IPS DF 6.9 (cell line): ENCODE results near the gene IRS1.

ENCODE experiments used
- DNase-seq: peaks from one replicate; pipeline ENCODE4 v3.0.0-alpha.2; 2013; ENCODE audit warnings: low read depth, low spot score
- H3K27ac ChIP-seq: one replicate; pipeline ENCODE4 v1.5.1; 2013; ENCODE audit warnings: low read length, control low read depth
- H3K27me3 ChIP-seq: 2 replicates; pipeline ENCODE4 v1.6.1; 2013; ENCODE audit warnings: mild to moderate bottlenecking, low read length; ENCODE audit not compliant: control insufficient read depth, insufficient read depth
- H3K36me3 ChIP-seq: 2 replicates; pipeline ENCODE4 v1.6.1; 2013; ENCODE audit warnings: low read length; ENCODE audit not compliant: control insufficient read depth, insufficient read depth
- H3K4me1 ChIP-seq: 2 replicates; pipeline ENCODE4 v1.6.1; 2013; ENCODE audit warnings: low read length; ENCODE audit not compliant: control insufficient read depth, insufficient read depth
- H3K4me3 ChIP-seq: 2 replicates; pipeline ENCODE4 v1.5.1; 2013; ENCODE audit warnings: mild to moderate bottlenecking, low read length
- H3K9me3 ChIP-seq: 2 replicates; pipeline ENCODE4 v1.6.1; 2013; ENCODE audit warnings: low read length, inconsistent platforms; ENCODE audit not compliant: control insufficient read depth, insufficient read depth
- WGBS: extraction: QIAGEN DNeasy Blood & Tissue Kit; methylation state at CpG from one replicate; pipeline ENCODE4 v1.1.7; 2013; ENCODE audit warnings: mixed read lengths, missing lambda C conversion rate; ENCODE audit not compliant: insufficient read length, insufficient coverage; 5-methylcytosine and 5-hydroxymethylcytosine counted together

Gene IRS1

DNA sequence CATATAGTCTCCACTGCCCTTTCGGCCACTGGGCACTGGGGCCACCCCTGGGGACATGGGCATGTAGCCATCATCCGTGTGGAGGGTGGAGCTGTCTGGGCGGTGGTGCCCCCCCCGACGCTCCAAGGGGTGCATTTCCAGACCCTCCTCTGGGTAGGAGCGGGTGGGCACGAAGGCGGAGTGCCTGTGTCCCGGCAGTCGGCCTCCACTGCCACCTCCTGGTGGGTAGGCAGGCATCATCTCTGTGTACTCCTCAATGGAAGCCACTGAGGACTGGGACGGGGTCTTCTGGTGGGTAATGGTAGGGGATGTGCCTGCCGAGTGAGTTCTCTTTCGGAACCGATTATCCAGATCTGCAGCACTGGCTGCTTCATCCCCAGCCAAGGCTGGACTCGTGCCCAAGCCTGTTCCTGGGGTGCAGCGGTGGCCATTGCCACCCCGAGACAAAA is 2.8 kb downstream of the IRS1 start:
- no peak for DNase-seq
- no peak overlapping the region for H3K4me3 ChIP-seq
- no peaks in the 10 kb centered on the region for H3K27me3 ChIP-seq
- peaks cover 8% of the 10 kb centered on the region for H3K36me3 ChIP-seq
- peaks cover 11% of the 10 kb centered on the region for H3K4me1 ChIP-seq
- WGBS = no CpG with 5 or more reads among the region's 17 CpGs
- no peak overlapping the region for H3K27ac ChIP-seq
- H3K9me3 ChIP-seq = no peaks in the 10 kb centered on the region

- peaks cover 8% of the 10 kb centered on the region for H3K36me3 ChIP-seq
- no peak overlapping the region for H3K27ac ChIP-seq
- WGBS = no CpG with 5 or more reads among the region's 25 CpGs
- no peaks in the 10 kb centered on the region for H3K9me3 ChIP-seq
- H3K4me1 ChIP-seq = peaks cover 11% of the 10 kb centered on the region
- no peaks in the 10 kb centered on the region for H3K27me3 ChIP-seq
- H3K4me3 ChIP-seq = no peak overlapping the region
- DNase-seq = no peak
Measured at GRCh38 chr2:226796012-226796839, 3.4 kb downstream of the IRS1 start.

GRCh38 chr2:226795281-226796011 is 4.2 kb downstream of the IRS1 start:
- Histone ChIP-seq H3K27ac (no peak overlapping the region), H3K4me3 (no peak overlapping the region)
- WGBS = no CpG with 5 or more reads among the region's 26 CpGs

GRCh38 chr2:226794751-226795171 is 4.9 kb downstream of the IRS1 start:
- Histone ChIP-seq H3K27me3 (no peaks in the 10 kb centered on the region), H3K4me3 (no peak overlapping the region), H3K36me3 (peaks cover 8% of the 10 kb centered on the region), H3K27ac (no peak overlapping the region), H3K9me3 (no peaks in the 10 kb centered on the region), H3K4me1 (peaks cover 9% of the 10 kb centered on the region)
- DNase-seq = no peak
- WGBS = no CpG with 5 or more reads among the region's 9 CpGs

More at GRCh38 chr2:226795281-226796011, 4.2 kb downstream of the IRS1 start:
- peaks cover 11% of the 10 kb centered on the region for H3K4me1 ChIP-seq
- no peaks in the 10 kb centered on the region for H3K27me3 ChIP-seq
- peaks cover 8% of the 10 kb centered on the region for H3K36me3 ChIP-seq
- no peaks in the 10 kb centered on the region for H3K9me3 ChIP-seq
- DNase-seq = no peak

GRCh38 chr2:226794196-226794661 is 5.4 kb downstream of the IRS1 start:
- Histone ChIP-seq H3K4me1 (peaks cover 10% of the 10 kb centered on the region), H3K27me3 (no peaks in the 10 kb centered on the region), H3K27ac (no peak overlapping the region), H3K9me3 (no peaks in the 10 kb centered on the region), H3K36me3 (peaks cover 8% of the 10 kb centered on the region), H3K4me3 (no peak overlapping the region)
- WGBS = no CpG with 5 or more reads among the region's 4 CpGs
- DNase-seq = no peak

DNA sequence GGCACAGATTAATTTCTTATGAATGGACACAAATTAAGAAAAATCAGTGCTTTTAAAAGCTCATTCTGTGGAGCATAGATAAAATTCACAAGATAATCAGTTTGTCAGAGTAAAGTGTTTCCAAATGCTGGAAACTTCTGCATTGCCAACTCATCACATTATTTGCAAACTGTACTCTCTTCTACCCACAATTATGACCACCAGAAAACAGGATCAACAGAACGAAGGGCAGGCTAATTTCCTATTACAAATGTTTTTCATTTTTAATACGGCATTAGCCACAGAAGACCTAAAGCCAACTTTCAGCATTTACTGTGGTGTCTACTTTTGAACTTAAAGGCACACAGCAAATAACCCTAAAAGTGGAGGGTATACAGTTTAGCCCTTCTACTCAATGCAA is 6.0 kb downstream of the IRS1 start:
- DNase-seq = no peak
- Histone ChIP-seq H3K4me3 (no peak overlapping the region), H3K27me3 (no peaks in the 10 kb centered on the region), H3K4me1 (peaks cover 10% of the 10 kb centered on the region), H3K27ac (no peak overlapping the region), H3K9me3 (no peaks in the 10 kb centered on the region), H3K36me3 (peaks cover 8% of the 10 kb centered on the region)
- WGBS = no CpG with 5 or more reads among the region's 2 CpGs

DNA sequence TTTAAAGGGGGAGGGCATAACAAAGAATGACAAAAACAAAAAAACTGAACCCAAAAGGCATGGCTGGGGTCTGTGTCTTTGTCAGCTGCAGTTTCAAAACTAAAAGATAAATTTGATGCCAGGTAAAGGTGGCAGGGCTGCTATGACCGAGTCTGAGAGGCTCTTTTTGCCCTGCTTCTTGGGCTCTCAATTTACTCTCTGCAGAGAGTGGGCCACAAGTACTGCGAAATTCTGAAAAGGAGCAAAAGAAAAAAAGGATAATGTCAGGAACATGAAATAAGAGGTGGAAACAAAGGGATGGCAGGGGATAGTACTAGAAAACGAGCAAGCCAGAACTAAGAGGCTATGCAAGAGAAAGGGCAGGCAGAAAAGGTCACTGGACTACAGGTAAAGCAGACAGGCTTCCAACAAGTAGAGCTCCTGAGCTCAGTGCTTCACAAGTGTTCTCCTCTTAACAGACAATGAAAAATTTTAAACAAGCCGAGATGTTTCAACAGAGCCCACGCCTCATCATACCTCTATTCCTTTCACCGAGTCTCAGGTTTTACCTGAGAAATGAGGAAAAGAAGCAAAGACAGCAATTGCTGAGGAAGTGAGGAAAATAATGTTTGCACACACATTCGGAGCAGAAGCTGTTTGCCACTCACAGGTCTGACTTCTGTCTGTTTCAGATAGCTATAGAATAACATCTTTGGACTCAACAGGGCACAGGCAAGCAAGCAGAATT is 7.3 kb downstream of the IRS1 start:
- H3K27ac ChIP-seq = no peak overlapping the region
- DNase-seq = no peak

DNA sequence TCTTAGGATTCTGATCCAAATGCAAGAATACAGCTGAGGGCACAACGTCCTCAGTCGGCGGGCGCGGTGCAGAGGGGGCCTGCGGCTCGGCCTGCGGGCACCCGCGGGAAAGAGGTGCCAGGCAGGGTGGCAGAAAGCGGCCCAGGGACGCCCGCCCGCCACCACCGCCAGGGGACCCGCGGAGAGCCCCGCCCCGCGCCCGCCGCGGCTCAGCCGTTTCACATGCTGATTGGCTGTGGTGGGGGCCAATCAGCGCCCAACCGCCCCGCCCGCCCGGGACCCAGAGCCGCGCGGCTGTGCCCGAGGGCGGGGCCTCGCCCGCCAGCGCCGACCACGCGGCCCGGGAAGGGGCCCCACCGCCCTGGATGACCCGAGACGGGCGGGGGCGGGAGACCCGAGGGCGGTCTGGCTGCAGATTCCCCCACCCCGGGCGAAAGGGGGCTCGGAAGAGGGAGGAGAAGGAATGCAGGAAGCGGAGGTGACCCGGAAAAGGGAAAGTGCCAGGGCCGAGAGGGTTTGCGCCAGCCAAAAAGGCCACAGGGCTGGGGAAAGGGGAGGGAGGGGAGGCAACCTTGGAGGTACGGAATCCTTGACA is 8.0 kb downstream of the IRS1 start:
- Histone ChIP-seq H3K27ac (no peak overlapping the region), H3K27me3 (no peaks in the 10 kb centered on the region), H3K4me1 (peaks cover 8% of the 10 kb centered on the region), H3K9me3 (no peaks in the 10 kb centered on the region), H3K4me3 (peak overlapping the region; percentile 51; the same call in 1 of the 2 replicates), H3K36me3 (peaks cover 1% of the 10 kb centered on the region)
- no CpG with 5 or more reads among the region's 56 CpGs for WGBS
- DNase-seq = no peak

More for the DNA sequence above, 7.3 kb downstream of the IRS1 start:
- no peaks in the 10 kb centered on the region for H3K27me3 ChIP-seq
- WGBS = no CpG with 5 or more reads among the region's 7 CpGs
- H3K9me3 ChIP-seq = no peaks in the 10 kb centered on the region
- H3K4me3 ChIP-seq = peak overlapping the region; percentile 37; the same call in 1 of the 2 replicates
- H3K4me1 ChIP-seq = peaks cover 8% of the 10 kb centered on the region
- peaks cover 8% of the 10 kb centered on the region for H3K36me3 ChIP-seq

DNA sequence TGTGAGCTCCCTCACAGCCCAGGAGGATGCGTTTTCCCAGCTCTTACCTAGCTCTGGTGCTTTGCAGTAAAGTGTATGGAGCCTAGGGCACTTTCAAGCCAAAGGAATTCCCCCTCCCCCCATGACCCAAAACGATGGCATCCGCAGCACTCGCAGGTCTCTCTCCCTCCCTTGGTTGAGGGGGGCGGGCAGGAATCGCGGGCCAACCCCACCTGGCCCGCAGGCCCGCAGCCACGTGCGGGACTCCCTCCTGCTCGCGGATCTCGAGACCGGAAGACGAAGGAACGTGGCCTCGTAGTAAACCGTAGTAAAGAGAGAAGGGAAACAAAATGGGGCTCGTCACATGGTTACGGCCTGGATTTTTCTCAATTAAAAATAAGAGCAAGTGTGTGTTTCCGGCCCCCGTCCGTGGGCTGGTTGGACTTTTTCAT is 8.5 kb downstream of the IRS1 start:
- H3K36me3 ChIP-seq = no peaks in the 10 kb centered on the region
- peak overlapping the region; percentile 51; the same call in 1 of the 2 replicates for H3K4me3 ChIP-seq
- no peak for DNase-seq
- no peaks in the 10 kb centered on the region for H3K9me3 ChIP-seq
- no CpG with 5 or more reads among the region's 24 CpGs for WGBS
- H3K27me3 ChIP-seq = no peaks in the 10 kb centered on the region
- no peak overlapping the region for H3K27ac ChIP-seq
- peaks cover 8% of the 10 kb centered on the region for H3K4me1 ChIP-seq

- no peak for DNase-seq
- Histone ChIP-seq H3K9me3 (no peaks in the 10 kb centered on the region), H3K27ac (no peak overlapping the region), H3K4me1 (peaks cover 7% of the 10 kb centered on the region), H3K27me3 (no peaks in the 10 kb centered on the region), H3K36me3 (no peaks in the 10 kb centered on the region), H3K4me3 (no peak overlapping the region)
- no CpG with 5 or more reads among the region's 2 CpGs for WGBS
Measured at GRCh38 chr2:226790431-226790830, 9.2 kb downstream of the IRS1 start.
